Mesodermal cell (in vitro differentiated cells): ENCODE measurements around the gene SRSF11.
A peak's percentile ranks its signal among the peaks of the same experiment; 100 is the strongest.

Experiments used
- H3K27ac ChIP-seq: 2 replicates; pipeline ENCODE4 v1.7.0; 2013; ENCODE audit warnings: mild to moderate bottlenecking, low read depth, low read length, moderate library complexity; ENCODE audit not compliant: severe bottlenecking
- H3K36me3 ChIP-seq: 2 replicates; pipeline ENCODE4 v1.7.1; 2013; ENCODE audit warnings: mild to moderate bottlenecking, low read length, moderate library complexity; ENCODE audit not compliant: control insufficient read depth, insufficient read depth
- H3K4me1 ChIP-seq: one replicate; pipeline ENCODE4 v1.7.1; 2013; ENCODE audit warnings: mild to moderate bottlenecking, low read length; ENCODE audit not compliant: insufficient read depth, control insufficient read depth, poor library complexity, severe bottlenecking
- H3K4me3 ChIP-seq: 2 replicates; pipeline ENCODE4 v1.7.0; 2013; ENCODE audit warnings: low read length, control low read depth, mild to moderate bottlenecking; ENCODE audit not compliant: insufficient read depth, poor library complexity, severe bottlenecking; ENCODE audit errors: extremely low read depth
- H3K9me3 ChIP-seq: 2 replicates; pipeline ENCODE4 v1.7.1; 2013; ENCODE audit warnings: mild to moderate bottlenecking, low read length, moderate library complexity; ENCODE audit not compliant: control insufficient read depth
- WGBS, 2 experiments: methylation state at CpG; one replicate each; pipeline ENCODE4 v1.1.5; 2013; ENCODE audit warnings: missing lambda C conversion rate in 2 of 2; ENCODE audit not compliant: insufficient coverage in 2 of 2; 5-methylcytosine and 5-hydroxymethylcytosine counted together

The SRSF11 gene

GRCh38 chr1:70264839-70265238, 43.7 kb downstream of the SRSF11 start:
- Histone ChIP-seq H3K4me1 (no peaks in the 10 kb centered on the region), H3K36me3 (peaks cover 29% of the 10 kb centered on the region), H3K4me3 (no peak overlapping the region), H3K9me3 (no peaks in the 10 kb centered on the region), H3K27ac (peak overlapping the region; percentile 12)
- WGBS, 2 experiments, result 91 to 99% methylated on average over 7 of the region's 7 CpGs

GRCh38 chr1:70265946-70266345, 44.8 kb downstream of the SRSF11 start:
- Histone ChIP-seq H3K4me1 (no peaks in the 10 kb centered on the region), H3K36me3 (peaks cover 35% of the 10 kb centered on the region)
- WGBS, 2 experiments, result no CpG with 5 or more reads among the region's 1 CpG

GRCh38 chr1:70277875-70278274, 56.7 kb downstream of the SRSF11 start:
- Histone ChIP-seq H3K9me3 (no peaks in the 10 kb centered on the region), H3K4me1 (no peaks in the 10 kb centered on the region), H3K27ac (no peak overlapping the region), H3K4me3 (no peak overlapping the region), H3K36me3 (peaks cover 44% of the 10 kb centered on the region)
- 82 to 97% methylated on average over 2 to 3 of the region's 5 CpGs for WGBS, 2 experiments

More at GRCh38 chr1:70265946-70266345, 44.8 kb downstream of the SRSF11 start:
- H3K4me3 ChIP-seq, result no peak overlapping the region
- no peak overlapping the region for H3K27ac ChIP-seq
- H3K9me3 ChIP-seq, result no peaks in the 10 kb centered on the region

GRCh38 chr1:70278710-70279109, 57.5 kb downstream of the SRSF11 start:
- Histone ChIP-seq H3K36me3 (peaks cover 40% of the 10 kb centered on the region), H3K27ac (no peak overlapping the region), H3K9me3 (no peaks in the 10 kb centered on the region), H3K4me1 (no peaks in the 10 kb centered on the region), H3K4me3 (no peak overlapping the region)
- WGBS, 2 experiments, result 100% methylated on average over 1 of the region's 1 CpG; no CpG with 5 or more reads in 1 of the 2 experiments

GRCh38 chr1:70284366-70284765, 63.2 kb downstream of the SRSF11 start:
- Histone ChIP-seq H3K4me1 (no peaks in the 10 kb centered on the region), H3K27ac (no peak overlapping the region), H3K36me3 (peaks cover 39% of the 10 kb centered on the region), H3K4me3 (no peak overlapping the region), H3K9me3 (no peaks in the 10 kb centered on the region)
- WGBS, 2 experiments, result 100% methylated on average over 1 of the region's 2 CpGs; no CpG with 5 or more reads in 1 of the 2 experiments

- Histone ChIP-seq H3K9me3 (no peaks in the 10 kb centered on the region), H3K4me3 (no peak overlapping the region), H3K4me1 (no peaks in the 10 kb centered on the region), H3K36me3 (peaks cover 38% of the 10 kb centered on the region), H3K27ac (no peak overlapping the region)
- 96 to 100% methylated on average over 4 to 5 of the region's 5 CpGs for WGBS, 2 experiments
Observed at GRCh38 chr1:70286453-70286852, 65.3 kb downstream of the SRSF11 start.

- Histone ChIP-seq H3K9me3 (no peaks in the 10 kb centered on the region), H3K4me1 (no peaks in the 10 kb centered on the region), H3K27ac (no peak overlapping the region), H3K4me3 (no peak overlapping the region), H3K36me3 (peaks cover 41% of the 10 kb centered on the region)
Observed at GRCh38 chr1:70288166-70288565, 67.0 kb downstream of the SRSF11 start.

- Histone ChIP-seq H3K36me3 (peaks cover 50% of the 10 kb centered on the region), H3K9me3 (no peaks in the 10 kb centered on the region), H3K4me1 (no peaks in the 10 kb centered on the region), H3K4me3 (no peak overlapping the region), H3K27ac (no peak overlapping the region)
- WGBS, 2 experiments, result no CpG with 5 or more reads among the region's 1 CpG
Observed at GRCh38 chr1:70290218-70290617, 69.0 kb downstream of the SRSF11 start.

GRCh38 chr1:70293186-70293843, 72.1 kb downstream of the SRSF11 start:
- H3K4me1 ChIP-seq, result no peaks in the 10 kb centered on the region
- no peaks in the 10 kb centered on the region for H3K9me3 ChIP-seq
- no peak overlapping the region for H3K4me3 ChIP-seq
- peaks cover 48% of the 10 kb centered on the region for H3K36me3 ChIP-seq
- no peak overlapping the region for H3K27ac ChIP-seq

GRCh38 chr1:70295749-70296148, 74.6 kb downstream of the SRSF11 start:
- Histone ChIP-seq H3K4me3 (no peak overlapping the region), H3K36me3 (peaks cover 51% of the 10 kb centered on the region), H3K9me3 (no peaks in the 10 kb centered on the region), H3K27ac (no peak overlapping the region), H3K4me1 (no peaks in the 10 kb centered on the region)
- no CpG with 5 or more reads among the region's 4 CpGs for WGBS, 2 experiments

GRCh38 chr1:70299472-70299871, 78.3 kb downstream of the SRSF11 start:
- Histone ChIP-seq H3K27ac (no peak overlapping the region), H3K9me3 (no peaks in the 10 kb centered on the region), H3K4me3 (no peak overlapping the region), H3K36me3 (peaks cover 41% of the 10 kb centered on the region), H3K4me1 (no peaks in the 10 kb centered on the region)
